Hippocampal formation (tissue), 2 donors: ENCODE measurements around the gene HDLBP.

ENCODE experiments used
- DNase-seq, 2 donors: peaks; one replicate each; lab custom pipeline; 2025; lab: John Stamatoyannopoulos, UW

HDLBP gene

DNA sequence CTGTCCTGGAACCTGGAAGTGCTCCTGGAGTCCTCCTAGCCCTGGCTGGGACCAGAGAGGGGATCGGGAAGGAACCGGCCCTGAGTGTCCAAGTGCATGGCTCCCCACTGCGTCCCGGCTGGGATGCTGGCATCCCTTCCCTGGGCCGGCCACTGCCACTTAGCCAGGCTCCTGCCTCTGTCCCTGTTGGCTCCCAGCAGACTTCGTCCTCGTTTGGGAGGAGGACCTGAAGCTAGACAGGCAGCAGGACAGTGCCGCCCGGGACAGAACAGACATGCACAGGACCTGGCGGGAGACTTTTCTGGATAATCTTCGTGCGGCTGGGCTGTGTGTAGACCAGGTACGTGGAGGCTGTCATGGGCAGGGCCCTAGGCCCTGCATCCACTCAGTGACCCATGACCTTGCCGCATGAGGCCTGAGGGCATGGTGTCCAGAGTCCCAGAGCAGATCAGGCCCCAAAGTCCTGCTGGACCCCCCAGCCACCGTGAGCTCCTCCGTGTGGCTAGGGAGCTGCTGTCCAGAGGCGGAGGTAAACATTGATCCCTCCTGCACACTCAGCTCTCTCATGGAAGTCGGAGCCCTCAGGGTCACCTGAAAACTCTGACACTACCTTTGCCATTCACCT lies 119.9 kb downstream of the HDLBP start:
- no peak for DNase-seq

DNA sequence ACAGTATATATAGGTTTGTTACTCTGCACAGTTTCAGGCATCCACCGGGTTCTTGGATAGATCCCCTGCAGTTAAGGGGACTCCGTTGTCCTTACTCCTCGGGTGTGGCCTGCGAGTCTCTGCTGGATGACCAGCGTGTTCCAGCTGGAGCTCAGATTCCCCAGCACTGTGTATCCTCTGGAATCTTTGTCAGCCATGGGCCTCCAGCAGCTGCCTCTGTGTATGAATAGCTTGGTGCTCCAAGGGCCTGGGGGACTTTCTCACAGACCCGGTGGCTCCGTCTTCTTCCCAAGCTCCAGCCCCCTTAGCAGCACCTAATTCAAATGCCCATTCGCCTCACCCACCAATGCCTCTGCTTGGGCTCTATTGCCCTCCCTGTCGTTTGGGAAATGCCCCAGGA lies 120.7 kb downstream of the HDLBP start:
- DNase-seq = no peak

DNA sequence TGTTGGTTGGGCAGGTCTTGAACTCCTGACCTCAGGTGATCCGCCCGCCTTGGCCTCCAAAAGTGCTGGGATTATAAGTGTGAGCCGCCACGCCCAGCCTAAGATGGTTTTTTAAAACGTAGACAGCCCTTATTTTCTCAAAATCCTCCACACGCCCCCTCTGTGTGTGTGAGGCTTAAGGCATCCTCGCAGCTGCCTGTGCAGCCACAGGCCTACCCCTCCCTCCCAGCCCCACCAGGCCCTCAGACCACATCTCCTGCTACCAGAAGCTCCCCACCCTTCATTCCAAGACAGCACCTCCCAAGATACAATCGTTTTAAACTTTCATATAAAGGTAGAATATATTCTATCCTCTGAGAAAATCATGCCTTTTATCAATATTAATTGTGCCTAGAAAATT lies 122.2 kb downstream of the HDLBP start:
- DNase-seq = no peak

DNA sequence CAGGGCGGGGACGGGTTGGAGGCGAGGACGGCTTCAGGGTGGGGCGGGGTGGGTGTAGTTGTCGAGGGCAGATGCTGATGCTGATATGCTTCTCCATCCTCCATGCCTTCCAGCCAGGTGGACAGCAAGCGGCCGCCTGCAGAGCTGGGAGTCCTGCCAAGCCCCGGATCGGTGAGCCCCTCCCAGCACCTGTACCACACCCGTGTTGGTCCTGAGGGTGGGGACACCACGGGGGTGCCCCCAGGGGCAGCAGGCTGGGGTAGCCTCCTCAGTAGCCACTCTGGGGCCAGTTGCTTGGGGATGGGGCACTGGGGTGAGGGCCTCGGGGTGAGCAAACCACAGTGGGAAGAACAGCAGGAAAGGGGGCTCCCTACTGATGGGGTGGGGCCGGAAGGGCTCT lies 124.4 kb downstream of the HDLBP start:
- DNase-seq = no peak

DNA sequence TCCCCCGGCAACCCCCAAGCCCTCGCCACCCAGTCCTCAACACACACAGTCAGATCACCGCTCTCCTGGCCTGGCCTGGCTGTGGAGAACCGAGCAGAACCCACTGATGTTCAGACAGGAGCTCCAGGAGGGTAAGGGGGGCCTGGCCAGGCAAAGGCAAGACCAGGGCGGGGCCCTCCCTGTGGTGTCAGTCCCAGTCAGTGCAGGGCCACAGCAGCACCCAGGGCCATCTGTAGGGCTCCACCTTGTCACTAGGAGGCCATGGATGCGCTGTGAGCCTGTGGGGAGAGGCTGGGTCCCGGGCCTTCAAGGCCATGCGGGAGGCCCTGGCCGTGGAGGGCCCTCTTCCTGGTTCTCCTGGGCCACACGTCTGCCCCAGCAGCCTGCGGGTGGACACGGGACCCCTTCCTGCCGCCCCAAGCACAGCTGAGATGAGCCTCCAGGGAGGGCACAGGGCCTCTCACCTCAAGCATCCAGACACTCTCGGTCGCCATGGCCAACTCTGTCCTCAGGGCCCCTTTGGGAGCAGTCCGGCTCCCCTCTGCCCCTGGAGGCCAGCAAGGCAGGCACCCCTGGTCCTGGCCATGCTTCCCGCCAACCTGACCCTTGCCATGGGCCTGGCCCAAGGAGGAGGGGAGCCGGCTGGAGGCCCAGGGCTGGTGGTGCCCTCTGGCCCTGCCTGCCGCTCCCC lies 125.0 kb downstream of the HDLBP start:
- DNase-seq = no peak

DNA sequence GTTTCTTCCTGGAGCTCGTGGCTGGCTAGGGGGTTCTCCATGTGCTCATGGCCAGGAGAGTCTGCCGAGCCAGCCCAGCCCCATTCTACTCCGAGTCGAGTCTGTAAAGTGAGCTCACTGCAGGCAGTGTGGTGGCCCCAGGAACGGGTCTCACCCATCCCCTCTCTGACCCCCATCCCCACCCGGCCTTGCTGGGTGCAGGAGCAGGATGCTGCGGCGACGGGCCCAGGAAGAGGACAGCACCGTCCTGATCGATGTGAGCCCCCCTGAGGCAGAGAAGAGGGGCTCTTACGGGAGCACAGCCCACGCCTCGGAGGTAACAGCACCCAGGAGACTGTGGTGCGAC lies 125.6 kb downstream of the HDLBP start:
- DNase-seq = no peak

DNA sequence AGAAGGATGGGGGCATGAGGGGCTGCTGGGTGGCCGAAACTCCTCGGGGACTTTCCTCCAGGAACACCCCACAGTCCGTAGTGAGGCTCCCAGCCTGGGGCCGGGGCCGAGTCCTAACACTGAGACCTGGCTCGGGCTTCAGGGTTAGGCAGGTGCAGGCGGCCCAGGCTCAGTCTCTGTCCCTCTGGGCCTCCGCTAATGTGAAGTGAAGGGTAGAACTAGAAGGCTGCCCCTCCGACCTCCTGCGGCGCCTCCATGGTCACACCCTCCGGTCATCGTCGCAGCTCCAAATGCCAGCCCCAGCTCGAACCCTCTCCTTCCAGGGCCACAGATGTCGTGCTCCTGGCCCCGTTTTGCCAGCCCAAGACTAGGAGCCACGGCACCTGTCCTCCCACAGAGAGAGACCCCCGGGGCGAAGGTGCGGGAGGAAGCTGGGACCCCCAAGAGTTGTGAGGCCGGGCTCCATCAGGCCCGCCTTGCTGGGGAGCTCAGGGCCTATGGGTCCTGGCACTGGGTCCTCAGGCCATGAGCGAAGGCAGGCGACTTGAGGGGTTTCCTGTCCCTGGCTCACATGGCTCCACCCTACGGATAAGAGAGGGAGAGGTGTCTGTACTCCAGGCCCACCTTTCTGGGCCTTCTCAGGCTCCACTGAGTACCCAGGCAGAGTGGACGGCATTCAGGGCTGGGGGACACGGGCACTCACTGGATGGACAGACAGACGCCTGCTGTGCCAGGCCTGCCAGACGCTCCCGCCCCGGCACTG lies 126.2 kb downstream of the HDLBP start:
- DNase-seq = no peak

DNA sequence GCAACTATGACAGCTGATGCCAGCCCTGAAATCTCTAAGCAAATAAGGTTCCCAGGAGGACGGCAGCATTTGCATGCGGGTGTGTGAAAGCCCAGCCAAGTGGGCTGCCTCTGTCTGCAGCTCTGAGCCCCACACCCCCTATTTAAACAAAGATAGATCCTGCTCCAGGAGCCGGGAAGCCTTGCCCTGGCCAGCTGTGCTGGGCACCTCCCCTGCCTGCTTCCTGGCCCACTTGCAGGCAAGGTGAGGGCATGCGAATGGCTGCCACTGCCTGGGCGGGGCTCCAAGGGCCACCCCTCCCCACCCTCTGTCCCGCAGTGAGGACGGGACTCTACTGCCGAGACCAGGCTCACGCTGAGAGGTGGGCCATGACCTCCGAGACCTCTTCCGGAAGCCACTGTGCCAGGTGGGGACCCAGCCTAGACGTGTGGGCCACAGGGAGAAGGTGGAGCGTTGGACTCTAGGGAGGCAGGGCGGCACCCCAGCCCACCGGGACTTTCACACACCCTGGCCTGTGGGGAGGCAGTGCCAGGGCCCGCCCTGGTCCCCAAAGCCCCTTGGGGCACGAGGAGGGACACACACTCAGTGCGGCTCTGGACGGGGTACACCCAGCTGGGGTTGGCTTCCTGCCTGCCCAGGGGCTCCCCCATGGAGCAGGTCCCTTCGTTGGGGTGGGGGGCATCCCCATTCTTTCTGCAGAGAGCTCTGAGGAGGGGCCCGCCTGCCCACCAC lies 126.9 kb downstream of the HDLBP start, which contains the start of gene ANO7:
Gene ANO7 (plus strand): TSS at position 317 of the 732 bp plus-strand sequence. CDS start 1,387 bp downstream, outside the sequence.
- no peak for DNase-seq

DNA sequence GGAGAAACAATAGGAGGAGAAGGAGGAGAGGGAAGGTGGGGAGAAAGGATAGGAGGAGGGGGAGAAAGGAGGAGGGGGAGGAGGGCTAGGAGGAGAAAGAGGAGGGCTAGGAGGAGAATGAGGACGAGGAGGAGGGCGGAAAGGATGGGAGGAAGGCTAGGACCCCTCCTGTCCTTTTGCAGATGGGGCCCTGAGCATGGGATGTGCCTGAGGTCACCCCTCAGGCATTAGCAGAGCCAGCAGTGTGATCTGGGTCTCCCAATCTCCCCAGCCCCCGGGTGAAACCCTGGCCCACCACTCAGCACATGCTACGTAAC lies 127.6 kb downstream of the HDLBP start:
- DNase-seq = no peak

DNA sequence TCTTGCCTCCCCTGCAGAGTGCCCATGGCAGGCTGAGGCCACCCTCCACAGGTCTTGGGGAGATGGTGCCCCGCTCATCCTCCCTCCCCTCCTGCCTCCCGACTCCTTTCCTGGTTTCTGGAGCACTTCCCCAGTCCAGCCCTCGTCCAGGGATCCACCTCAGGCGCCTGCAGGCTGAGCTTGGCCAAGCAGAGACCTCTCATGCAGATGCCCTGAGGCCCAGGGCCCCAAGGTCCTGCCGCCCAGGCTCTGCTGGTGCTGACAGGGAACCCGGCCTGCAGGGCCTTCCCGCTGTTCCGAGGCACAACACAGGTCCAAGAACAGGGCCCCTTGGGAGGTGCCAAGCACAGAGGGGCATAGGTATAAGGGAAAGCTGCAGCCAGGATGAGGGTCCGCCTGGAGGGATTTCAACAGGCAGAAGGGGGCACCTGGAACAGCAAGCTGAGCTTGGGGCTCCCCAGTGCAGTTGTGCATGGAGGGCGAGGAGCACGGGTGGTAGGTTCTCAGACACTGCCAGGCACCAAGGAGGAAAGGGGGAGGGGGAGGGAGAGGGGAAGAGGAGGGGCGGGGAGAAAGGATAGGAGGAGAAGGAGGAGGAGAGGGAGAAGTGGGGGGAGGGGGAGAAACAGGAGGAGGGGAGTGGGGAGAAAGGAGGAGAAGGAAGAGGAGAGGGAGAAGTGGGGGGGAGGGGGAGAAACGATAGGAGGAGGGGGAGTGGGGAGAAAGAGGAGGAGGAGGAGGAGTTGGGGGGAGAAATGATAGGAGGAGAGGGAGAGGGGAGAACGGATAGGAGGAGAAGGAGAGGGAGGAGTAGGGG lies 128.2 kb downstream of the HDLBP start:
- no peak for DNase-seq

DNA sequence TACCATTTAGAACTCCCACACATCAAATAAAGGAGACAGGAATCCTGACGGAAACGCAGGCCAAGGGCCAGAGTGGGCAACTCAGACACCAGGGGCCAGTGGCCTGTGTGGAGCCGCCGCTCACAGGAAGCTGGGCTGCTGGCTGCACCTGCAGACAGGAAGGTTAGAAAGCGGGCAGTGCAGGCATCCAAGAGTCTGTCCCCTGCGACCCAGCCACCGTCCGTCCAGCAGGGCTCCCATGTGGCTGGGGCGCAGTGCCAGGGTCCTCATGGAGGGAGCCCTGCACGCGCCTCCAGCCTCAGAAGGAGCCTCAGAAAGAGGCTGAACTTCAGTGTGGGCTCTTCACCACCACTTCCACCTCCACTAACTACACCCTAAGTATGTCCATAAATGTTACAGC lies 129.5 kb downstream of the HDLBP start:
- no peak for DNase-seq

DNA sequence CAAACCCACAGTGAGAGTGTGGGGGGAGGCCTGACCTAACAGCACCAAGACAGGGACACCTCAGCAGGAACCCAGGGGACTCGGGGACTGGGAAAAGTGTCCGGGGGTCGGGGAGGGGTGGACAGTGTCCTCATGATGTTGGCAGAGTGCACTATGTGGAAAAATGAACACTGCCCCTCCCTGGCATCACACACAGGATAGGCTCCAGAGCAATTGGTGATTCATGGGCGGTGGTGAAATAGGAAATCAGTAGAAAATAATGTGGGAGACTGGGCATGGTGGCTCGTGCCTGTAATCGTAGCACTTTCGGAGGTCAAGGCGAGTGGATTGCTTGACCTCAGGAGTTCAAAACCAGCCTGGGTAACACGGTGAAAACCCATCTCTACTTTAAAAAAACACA lies 130.6 kb downstream of the HDLBP start:
- DNase-seq = no peak

DNA sequence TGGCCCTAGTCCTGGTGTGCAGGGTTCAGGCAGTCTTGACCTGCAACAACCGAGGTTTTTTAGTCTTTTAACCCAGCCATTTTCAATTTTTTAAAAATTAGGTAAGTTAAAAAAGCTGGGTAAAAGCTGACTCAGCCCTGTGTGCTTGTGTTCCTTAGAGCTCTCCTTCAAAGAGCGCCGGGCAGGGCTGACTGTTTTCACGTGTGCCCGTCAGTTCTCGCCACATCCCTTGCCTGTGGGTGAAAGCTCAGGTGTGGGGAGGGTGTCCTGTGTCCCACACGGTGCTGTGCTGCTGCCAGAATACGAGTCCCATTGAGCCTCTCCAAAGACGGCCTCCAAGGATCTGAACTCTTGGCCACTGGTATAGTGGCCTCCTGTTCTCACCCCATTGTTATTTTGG lies 132.3 kb downstream of the HDLBP start:
- no peak for DNase-seq

DNA sequence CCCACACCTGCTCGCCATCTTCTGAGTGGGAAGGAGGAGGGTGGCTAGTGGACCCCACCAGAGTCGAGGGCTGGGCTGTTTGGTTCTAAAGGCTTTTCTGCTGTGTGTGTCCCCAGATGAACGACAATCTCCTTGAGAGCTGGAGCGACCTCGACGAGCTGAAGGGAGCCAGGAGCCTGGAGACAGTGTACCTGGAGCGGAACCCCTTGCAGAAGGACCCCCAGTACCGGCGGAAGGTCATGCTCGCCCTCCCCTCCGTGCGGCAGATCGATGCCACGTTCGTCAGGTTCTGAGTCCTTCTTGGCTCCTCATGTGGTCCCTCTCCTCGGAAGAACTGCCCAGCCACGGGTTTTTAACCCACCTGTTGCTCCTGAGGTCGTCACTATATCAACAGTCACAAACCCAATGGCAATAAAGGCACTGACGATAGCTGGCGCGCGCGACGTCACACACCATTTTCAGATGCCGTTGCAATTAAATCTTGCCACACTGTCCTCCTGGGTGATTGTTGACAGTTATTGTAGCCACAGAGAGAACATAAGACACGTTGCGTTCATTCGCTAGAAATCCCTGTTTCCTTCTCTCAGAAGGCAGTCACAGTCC lies 132.8 kb downstream of the HDLBP start:
- DNase-seq = no peak

DNA sequence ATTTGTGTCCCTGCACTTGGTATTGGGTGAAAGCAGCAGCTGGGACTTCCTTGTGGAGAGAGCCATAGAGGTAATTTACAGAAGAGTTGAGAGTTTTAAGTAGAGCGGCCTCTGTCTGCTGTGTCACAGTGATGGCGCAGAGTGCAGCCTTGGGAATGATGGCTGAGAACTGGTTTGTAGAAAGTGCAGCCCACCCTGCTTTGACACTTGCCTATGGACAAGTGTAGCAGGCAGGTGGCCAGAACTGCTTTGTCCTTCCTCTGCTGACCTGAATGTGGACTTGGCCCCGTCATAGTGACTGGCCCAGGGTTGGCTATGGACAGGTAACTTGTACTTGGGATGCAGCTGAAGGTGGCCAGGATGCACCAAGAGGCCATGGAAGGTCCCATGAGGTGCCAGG lies 133.3 kb downstream of the HDLBP start:
- no peak for DNase-seq

DNA sequence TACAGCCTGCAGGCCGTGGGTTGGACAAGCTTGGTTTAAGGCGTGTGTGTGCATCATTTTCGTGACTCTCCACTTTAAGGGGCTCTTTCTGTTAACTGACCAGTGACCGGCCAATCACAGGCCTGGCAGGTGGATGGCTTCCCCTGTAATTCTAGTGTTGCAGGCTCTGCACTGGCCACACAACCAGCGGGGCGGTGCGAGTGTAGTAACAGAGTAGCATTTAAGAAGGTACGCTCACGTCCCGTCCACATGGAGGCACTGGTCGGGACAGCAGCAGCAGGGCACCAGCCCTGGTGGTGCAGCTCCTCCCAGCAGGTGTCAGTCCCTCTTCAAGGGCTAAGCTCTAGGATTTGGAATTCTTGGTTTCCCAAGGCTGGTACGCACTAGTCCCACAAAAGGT lies 135.0 kb downstream of the HDLBP start:
- DNase-seq = no peak

DNA sequence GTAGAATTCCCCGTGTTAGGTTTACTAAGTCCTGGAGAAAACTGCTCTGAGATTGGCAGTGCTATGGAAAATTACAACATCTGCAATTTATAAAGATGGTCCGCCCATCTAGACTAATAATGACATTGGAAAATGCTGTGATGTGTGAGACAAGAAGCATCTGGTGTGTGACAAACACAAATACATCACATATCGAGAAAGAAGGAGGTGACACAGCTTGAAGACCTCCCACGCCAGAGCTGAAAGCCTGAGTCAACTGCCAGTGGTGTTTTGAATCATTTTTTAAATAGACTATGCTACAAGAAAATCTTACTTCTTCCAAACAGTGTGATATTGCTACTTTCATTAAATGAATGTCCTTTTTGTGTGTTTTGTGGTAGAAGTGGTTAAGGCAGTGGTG lies 135.6 kb downstream of the HDLBP start:
- DNase-seq = no peak

DNA sequence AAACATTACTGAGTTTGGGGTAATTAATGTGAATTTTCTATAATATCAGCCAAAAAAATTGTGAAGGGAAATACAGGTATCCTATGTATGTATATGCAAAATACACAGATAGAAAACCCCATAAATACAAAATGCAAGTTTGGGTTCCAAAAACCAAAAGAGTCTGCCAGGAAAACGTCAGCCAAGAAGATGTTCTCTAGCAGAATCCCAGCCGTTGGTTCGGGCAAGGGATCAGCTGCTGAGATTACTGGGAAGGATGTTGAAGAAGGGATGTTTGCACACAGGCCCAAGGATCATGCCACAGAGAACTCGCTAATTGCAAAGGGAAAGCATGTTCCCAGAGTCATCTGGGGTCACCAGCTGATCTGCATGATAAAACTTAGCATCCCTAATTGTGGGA lies 136.5 kb downstream of the HDLBP start:
- no peak for DNase-seq

DNA sequence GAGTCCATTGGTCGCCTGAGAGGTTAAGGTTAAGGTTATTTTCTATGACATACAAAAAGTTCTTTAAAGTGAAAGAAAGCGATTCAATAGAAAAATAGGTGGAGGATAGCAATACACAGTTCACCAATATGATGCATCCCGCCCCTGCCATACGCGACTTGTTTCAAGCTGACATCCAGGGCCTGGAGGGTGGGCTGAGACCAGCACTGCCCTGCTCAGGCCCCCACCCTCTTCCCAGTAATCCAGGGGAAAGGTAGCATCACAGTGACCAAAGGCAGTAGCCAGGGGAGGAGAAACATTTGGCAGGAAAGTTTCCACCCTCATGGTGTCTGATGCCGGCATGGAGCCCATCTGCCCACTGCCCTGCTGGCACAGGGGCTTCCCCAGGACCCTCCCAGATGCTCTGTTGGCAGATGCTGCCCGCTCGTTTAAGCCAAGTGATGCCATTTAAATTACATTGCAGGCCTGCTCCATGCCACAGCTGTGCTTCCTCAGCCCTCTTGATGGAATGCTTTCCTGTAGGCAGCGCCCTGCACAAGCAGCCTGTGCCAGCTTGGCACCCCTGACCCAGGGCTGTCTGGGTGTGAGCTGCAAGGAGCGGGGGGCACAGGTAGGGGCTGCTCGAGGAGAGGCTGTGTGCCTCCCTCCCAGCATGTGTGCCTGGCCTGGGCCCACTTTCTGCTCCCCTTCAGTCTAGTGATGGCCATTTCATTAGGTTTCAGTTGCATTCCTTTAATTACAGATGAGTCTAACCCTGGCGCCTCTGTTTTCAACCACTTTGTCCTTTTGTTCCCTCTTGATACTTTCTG lies 137.7 kb downstream of the HDLBP start:
- no peak for DNase-seq
